ENCODE measurements around the gene GCK.
"Not testable (repeated sequence)": the region's sequence is repeated elsewhere in the genome, so short reads cannot be mapped to it uniquely, and the experiment has no call there.

The GCK gene

DNA sequence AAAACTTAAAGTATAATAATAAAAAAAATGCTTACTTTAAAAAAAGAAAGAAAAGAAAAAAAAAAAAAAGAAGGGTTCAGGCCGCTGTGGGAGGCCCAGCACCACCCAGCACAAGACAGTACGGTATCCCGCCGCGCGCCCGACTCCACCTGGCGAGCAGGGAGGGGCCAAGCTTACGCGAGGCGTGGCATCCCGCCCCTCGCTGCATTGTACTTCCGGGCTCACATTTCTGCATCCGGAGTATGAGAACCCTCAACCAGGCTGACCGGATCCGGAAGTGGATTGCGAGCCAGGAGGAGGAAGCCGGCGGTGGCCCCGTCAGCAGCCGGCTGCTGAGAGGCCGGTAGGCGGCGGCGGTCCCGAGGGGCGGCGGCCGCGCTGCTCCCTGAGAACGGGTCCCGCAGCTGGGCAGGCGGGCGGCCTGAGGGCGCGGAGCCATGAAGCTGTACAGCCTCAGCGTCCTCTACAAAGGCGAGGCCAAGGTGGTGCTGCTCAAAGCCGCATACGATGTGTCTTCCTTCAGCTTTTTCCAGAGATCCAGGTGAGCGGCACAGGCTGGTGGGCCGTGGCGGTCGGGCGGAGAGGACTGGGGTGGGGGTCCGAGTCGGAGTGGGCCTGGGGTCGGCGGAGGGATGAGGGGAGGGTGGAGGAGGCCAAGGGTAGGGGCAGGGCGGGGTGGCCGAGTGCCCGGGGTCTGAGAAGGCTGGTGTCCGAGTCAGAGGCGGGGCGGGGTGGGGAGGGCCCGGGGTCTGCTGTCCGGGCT, 11.6 kb upstream of the GCK start, which contains the start of gene YKT6:
TSS of gene YKT6 (plus strand) at position 280 of the 763 bp plus-strand sequence. CDS start at position 438, 158 bp downstream.
- peak; percentile 89 for DNase-seq

DNA sequence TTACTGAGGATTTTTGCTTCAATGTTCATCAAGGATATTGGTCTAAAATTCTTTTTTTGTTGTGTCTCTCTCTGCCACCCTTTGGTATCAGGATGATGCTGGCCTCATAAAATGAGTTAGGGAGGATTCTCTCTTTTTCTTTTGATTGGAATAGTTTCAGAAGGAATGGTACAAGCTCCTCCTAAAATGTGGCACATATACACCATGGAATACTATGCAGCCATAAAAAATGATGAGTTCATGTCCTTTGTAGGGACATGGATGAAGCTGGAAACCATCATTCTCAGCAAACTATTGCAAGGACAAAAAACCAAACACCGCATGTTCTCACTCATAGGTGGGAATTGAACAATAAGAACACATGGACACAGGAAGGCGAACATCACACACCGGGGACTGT, 10.9 kb upstream of the GCK start:
- not testable (repeated sequence) for DNase-seq

GRCh38 chr7:44197474-44197873, 8.2 kb upstream of the GCK start:
- DNase-seq: no peak

GRCh38 chr7:44196450-44196872, 7.2 kb upstream of the GCK start:
- DNase-seq: peak; percentile 16

- DNase-seq: no peak
These were observed 6.7 kb upstream of the GCK start for GRCh38 chr7:44195889-44196288.

DNA sequence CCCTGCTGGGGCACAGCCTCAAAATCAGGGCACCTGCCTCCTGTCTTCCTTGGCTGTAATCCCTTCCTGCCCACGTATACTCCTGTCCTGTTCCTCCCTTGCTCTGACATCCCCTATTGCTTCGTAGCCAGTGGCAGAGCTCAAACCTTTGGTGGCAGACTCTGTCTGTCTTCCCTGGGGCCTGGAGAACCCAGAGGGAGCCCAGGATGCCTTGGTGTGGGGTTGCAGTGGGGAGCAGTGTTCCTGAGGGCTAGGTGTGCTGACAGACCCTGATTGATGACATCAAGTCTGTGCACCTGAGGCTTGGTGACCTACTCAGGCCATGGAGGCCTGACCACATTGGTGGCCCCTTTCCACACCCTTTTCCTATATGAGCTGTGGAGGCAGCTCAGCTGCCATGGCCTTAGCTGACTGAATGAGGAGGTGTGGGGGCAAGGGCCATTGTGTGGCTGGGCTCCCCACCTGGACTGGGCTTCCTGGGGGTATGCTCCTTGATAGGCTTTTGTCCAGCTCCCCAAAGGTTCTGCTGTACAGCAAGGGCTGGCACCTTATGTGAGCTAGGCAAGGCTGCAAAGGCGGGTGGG, 5.4 kb upstream of the GCK start:
- DNase-seq: no peak

DNA sequence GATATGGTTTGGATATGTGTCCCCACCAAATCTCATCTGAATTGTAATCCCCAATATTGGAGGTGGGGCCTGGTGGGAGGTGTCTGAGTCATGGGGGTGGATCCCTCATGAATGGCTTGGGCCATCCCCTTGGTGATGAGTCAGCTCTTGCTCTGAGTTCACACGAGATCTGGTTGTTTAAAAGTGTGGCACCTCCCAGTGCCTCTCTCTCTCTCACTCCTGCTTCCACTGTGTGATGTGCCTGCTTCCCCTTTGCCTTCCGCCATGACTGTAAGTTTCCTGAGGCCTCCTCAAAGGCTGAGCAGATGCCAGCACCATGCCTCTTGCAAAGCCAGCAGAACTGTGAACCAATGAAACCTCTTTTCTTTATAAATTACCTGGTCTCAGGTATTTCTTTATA, 4.8 kb upstream of the GCK start:
- DNase-seq: no peak

DNA sequence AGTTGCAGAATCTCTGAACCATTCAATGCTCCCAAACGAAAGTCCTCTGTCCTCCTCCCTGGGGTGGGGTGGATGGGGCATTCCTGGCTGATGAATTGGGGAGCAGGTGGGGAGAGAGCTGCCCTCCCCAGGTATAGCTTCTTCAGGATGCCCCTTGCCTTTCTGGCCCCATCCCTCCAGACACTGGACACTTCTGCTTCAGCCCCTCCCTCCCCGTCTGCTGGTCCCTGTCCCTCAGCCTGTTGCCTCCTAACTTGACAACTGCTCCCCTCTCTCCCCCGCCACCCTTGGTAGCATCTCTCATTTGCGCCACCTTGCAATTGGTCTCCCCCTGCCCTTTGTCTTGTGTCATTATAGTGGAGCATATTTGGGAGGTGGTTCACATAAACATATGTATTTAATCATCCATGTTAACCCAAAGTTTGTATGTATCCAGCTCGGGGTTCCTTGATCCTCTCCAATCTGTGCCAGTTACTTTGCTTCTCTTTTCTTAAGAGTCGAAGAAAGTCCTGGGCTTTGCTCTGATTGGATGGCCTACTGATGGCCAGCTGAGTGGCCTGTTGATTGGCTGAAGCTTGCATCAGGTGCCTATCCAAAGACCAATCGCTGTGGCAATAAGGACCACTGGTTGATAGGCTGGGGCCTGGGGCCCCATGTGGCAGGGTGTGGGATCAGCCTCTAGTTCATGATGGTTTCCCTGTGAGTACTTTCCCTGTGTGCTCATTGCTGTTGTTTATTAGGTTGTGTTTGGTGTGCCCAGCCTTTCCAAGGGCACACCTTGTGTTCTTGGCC, 4.0 kb upstream of the GCK start:
- no peak for DNase-seq

GRCh38 chr7:44191171-44191570, 1.9 kb upstream of the GCK start:
- DNase-seq: no peak

DNA sequence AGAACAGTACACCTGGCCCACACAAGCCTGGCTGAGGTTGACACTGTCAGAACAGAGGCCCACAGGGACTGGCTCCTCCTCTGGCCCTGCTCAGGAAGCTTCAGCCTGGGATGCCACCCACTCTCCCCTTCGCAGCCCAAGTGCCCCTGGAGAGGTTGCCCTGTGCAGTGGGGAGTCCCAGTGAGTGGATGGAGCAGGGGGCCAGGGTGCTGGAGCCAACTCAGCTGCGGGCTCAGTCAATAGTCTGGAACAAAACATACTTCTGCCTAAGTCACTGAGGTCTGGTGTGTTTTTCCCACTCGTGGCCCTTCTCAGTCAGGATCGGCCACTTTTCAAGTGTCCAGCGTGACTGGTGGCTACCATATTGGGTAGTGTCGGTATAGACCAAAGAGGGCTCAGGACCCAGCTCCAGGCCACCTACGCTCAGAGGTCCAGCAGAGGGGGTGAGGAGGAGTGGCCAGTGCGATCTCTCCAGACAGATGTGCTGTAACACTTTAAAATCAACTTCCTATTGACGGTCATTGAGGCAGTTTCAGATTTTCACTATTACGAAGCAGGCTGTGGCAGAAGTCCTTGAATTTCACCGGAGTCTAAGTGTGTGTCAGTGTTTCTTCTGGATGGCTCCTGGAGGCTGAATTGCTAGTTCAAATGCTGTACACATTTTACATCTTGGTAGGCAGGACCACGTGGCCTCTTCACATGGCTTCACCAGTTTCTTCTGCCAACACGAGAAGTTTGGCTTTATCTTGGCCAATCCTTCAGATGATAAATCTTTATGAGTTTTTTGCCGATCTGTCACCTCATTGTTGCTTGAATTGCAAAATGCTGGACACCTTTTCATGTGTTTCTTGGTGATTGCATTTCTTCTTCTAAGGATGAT, 994 bp upstream of the GCK start:
- DNase-seq: no peak

GRCh38 chr7:44188480-44189225, 586 bp downstream of the GCK start:
- DNase-seq: no peak

DNA sequence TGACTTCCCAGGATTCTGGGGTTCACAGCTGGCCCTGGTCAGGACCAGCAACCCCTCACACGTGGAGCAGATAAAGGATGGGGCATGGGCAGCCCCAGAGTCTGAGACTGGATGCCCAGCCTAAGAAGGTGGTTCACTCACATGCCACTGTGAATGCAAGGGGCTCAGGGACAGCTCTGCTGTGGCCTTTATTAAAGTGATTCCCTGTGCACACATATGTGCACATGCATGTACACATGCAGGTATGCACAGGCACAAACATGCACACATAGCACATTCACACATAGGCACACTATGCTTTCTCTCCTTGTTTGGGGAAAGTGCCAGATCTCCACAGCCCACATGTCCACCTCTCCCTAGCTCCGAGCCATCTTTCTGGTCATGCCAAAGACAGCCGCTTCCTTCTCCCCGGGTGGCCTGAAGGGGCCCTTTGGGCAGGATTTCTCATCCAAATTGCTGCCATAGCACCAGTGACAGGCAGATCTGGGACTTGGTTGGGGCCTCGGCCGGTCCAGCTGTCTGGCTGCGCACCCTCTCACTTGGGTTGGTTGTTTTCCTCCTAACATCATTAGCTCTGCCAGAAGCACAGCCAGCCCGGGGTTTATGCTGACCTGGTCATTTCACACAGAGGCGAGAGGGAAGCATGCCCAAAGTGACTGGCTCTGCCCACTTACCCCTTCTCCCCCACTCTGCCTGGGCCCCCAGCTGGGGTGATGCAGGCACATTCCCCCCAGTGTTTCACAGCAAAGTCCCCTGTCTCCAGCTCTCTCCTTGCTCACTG, 1.4 kb downstream of the GCK start:
- DNase-seq: no peak

GRCh38 chr7:44186736-44187135, 2.5 kb downstream of the GCK start:
- DNase-seq: no peak

DNA sequence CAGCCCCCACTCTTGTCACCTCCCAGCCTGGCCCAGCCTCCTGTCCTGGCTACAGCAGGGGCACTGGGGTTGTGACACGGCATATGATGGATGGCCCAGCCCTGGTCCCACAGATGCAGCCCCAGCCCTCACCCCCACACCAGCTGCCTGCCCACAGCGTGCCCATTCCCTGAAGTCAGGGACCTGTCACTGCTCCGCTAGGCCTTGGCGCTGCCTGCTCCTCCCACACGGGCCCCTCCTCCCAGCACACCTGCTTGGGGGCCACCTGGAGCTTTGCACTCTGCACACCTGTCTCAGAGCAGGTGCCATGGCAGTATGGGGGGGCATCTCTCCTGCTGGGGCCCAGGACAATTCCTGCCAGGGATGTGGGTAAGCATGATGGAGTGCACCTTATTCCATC, 3.5 kb downstream of the GCK start:
- DNase-seq: no peak

DNA sequence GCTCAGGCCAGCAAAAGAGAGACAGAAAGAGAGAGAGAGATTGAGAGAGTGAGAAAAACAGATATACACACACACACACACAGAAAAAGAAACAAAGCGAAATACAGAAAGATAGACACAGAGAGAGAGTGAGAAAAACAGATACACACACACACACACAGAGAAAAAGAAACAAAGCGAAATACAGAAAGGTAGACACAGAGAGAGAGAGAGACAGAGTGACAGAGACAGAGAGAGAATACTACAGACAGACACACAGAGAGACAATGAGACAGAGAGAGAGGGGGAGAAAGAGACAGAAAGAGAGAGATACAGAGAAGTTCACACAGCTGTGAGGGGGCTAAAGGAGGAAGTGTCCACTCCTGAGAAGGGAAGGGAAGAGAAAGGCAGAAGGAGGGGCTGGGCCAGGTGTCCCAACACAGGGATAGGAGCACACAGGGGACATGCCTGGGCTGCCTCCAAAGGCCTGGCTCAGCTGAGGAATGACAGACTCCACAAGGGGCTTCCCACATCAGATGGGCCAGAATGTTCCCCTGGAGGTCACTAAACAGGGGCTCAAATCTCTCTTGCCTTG, 4.3 kb downstream of the GCK start:
- no peak for DNase-seq

- DNase-seq: no peak
These were observed 4.9 kb downstream of the GCK start for GRCh38 chr7:44184206-44184872.

- no peak for DNase-seq
These were observed 5.9 kb downstream of the GCK start for GRCh38 chr7:44183386-44183785.

GRCh38 chr7:44182827-44183226, 6.4 kb downstream of the GCK start:
- DNase-seq: no peak

DNA sequence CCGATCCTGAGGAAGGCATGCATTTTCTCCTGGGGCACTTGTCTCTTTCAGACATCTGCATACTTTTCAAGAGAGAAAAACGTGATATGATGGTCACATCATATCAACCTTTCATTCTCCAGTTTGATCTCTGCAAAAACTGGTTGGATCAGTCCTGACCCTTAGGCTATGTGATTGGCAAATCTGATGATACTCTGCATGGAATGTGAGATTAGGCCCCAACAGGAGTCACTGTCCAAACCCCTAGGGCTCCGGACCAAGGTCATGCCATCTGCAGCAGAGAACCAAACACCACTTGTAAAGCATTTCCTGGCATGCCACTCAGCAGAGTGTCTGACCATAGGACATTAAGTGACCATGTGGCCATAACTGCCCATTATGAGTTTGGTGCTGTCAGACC, 8.6 kb downstream of the GCK start:
- no peak for DNase-seq

GRCh38 chr7:44177570-44178131, 11.6 kb downstream of the GCK start:
- no peak for DNase-seq
